Fibroblast of skin of back (primary cell): ENCODE data around the gene CFAP61. TPM values are rescaled to one million over a fixed set of nuclear protein-coding genes. Genes with fewer than 3 reads are reported as not detected.
"Not testable (repeated sequence)": the region's sequence is repeated elsewhere in the genome, so short reads cannot be mapped to it uniquely, and the experiment has no call there.

ENCODE experiments used
- DNase-seq: peaks from one replicate; pipeline ENCODE4 v3.0.0-alpha.2; 2013
- polyA plus RNA-seq, 2 experiments: library from polyadenylated mRNA; unstranded; fragments of 120-200 nt; gene quantifications; one replicate each; pipeline ENCODE4 v1.2.1, GENCODE V29; 2013; ENCODE audit not compliant: insufficient read length in 2 of 2

Gene CFAP61
- not detected for polyA plus RNA-seq (2013, experiment 1 of 2; ENCODE audit: insufficient read length)
- not detected for polyA plus RNA-seq (2013, experiment 2 of 2; ENCODE audit: insufficient read length)

- DNase-seq = peak; percentile 93
Measured at GRCh38 chr20:20052074-20052970, at the start of gene CFAP61, which contains the start of gene CRNKL1. TSS of gene CFAP61 (plus strand) at chr20:20052532. CDS start at chr20:20056654, 4,122 bp downstream. TSS of gene CRNKL1 (minus strand) at chr20:20052466. CDS start at chr20:20052342, 124 bp downstream.

GRCh38 chr20:20003031-20003954 lies 49.0 kb upstream of the CFAP61 start:
- DNase-seq = peak; percentile 37

GRCh38 chr20:20003955-20004322 lies 48.4 kb upstream of the CFAP61 start:
- not testable (repeated sequence) for DNase-seq

GRCh38 chr20:20005342-20005741 lies 47.0 kb upstream of the CFAP61 start:
- no peak for DNase-seq

- DNase-seq = no peak
Measured at GRCh38 chr20:20009784-20010253, 42.5 kb upstream of the CFAP61 start.

- peak; percentile 46 for DNase-seq
Measured at GRCh38 chr20:20010639-20011500, 41.5 kb upstream of the CFAP61 start.

GRCh38 chr20:20012541-20012940 lies 39.8 kb upstream of the CFAP61 start:
- no peak for DNase-seq

- DNase-seq = no peak
Measured at GRCh38 chr20:20014659-20015058, 37.7 kb upstream of the CFAP61 start.

- peak; percentile 91 for DNase-seq
Measured at GRCh38 chr20:20017001-20017843, 35.1 kb upstream of the CFAP61 start, which contains the start of gene NAA20. TSS of gene NAA20 (plus strand) at chr20:20017362. CDS start at chr20:20017397, 35 bp downstream.

- no peak for DNase-seq
Measured at GRCh38 chr20:20017844-20018185, 34.5 kb upstream of the CFAP61 start.

GRCh38 chr20:20018366-20018765 lies 34.0 kb upstream of the CFAP61 start:
- DNase-seq = no peak

- DNase-seq = no peak
Measured at GRCh38 chr20:20019123-20019522, 33.2 kb upstream of the CFAP61 start.

GRCh38 chr20:20020908-20021307 lies 31.4 kb upstream of the CFAP61 start:
- no peak for DNase-seq

- DNase-seq = no peak
Measured at GRCh38 chr20:20021835-20022234, 30.5 kb upstream of the CFAP61 start.

GRCh38 chr20:20022498-20022897 lies 29.8 kb upstream of the CFAP61 start:
- DNase-seq = no peak

- no peak for DNase-seq
Measured at GRCh38 chr20:20023395-20023794, 28.9 kb upstream of the CFAP61 start.

GRCh38 chr20:20024942-20025341 lies 27.4 kb upstream of the CFAP61 start:
- peak; percentile 49 for DNase-seq

GRCh38 chr20:20027284-20027683 lies 25.0 kb upstream of the CFAP61 start:
- DNase-seq = no peak

GRCh38 chr20:20031790-20032189 lies 20.5 kb upstream of the CFAP61 start:
- no peak for DNase-seq

GRCh38 chr20:20034486-20034885 lies 17.8 kb upstream of the CFAP61 start:
- no peak for DNase-seq

- DNase-seq = no peak
Measured at GRCh38 chr20:20036756-20037155, 15.6 kb upstream of the CFAP61 start.
